ENCODE data around the gene GOLIM4.

Gene GOLIM4

GRCh38 chr3:168054447-168054846 lies 41.3 kb downstream of the GOLIM4 start:
- Mint-ChIP-seq H3K9me3 (peaks cover 40% of the 10 kb centered on the region), H3K4me3 (no peak overlapping the region), H3K27ac (no peak overlapping the region), H3K27me3 (no peaks in the 10 kb centered on the region), H3K36me3 (ENCODE audit: low read depth) (peaks cover 31% of the 10 kb centered on the region), H3K4me1 (ENCODE audit: low read depth) (peaks cover 16% of the 10 kb centered on the region)
- intact Hi-C loops (cut with micrococcal nuclease) = no loop called here

- Mint-ChIP-seq H3K9me3 (peaks cover 40% of the 10 kb centered on the region), H3K27me3 (no peaks in the 10 kb centered on the region), H3K27ac (no peak overlapping the region), H3K36me3 (ENCODE audit: low read depth) (peaks cover 31% of the 10 kb centered on the region), H3K4me3 (no peak overlapping the region), H3K4me1 (ENCODE audit: low read depth) (peaks cover 25% of the 10 kb centered on the region)
- intact Hi-C loops (cut with micrococcal nuclease) = no loop called here
These were observed 42.6 kb downstream of the GOLIM4 start for GRCh38 chr3:168053115-168053514.

DNA sequence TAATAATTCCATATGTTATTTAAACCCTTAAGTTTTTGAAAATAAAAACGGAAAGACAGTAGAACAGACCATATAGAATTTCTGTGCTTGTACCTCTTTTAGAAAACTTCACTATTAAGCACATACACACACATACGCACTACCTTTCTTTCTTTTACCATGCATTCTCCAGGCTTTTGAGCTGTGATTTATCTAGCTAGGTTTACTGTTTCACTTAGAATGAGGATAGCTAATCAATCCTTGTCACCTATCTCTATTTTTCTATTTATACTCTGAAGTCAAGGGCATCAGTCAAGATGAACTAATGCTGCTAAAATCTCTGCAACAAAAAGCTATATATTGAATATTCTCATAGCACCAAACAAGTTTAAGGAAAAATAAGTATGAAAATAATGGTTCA lies 43.2 kb downstream of the GOLIM4 start:
- Mint-ChIP-seq H3K36me3 (ENCODE audit: low read depth) (peaks cover 31% of the 10 kb centered on the region), H3K27ac (no peak overlapping the region), H3K9me3 (peaks cover 35% of the 10 kb centered on the region), H3K4me3 (no peak overlapping the region), H3K4me1 (ENCODE audit: low read depth) (peaks cover 25% of the 10 kb centered on the region), H3K27me3 (no peaks in the 10 kb centered on the region)
- intact Hi-C loops (cut with micrococcal nuclease) = no loop called here

DNA sequence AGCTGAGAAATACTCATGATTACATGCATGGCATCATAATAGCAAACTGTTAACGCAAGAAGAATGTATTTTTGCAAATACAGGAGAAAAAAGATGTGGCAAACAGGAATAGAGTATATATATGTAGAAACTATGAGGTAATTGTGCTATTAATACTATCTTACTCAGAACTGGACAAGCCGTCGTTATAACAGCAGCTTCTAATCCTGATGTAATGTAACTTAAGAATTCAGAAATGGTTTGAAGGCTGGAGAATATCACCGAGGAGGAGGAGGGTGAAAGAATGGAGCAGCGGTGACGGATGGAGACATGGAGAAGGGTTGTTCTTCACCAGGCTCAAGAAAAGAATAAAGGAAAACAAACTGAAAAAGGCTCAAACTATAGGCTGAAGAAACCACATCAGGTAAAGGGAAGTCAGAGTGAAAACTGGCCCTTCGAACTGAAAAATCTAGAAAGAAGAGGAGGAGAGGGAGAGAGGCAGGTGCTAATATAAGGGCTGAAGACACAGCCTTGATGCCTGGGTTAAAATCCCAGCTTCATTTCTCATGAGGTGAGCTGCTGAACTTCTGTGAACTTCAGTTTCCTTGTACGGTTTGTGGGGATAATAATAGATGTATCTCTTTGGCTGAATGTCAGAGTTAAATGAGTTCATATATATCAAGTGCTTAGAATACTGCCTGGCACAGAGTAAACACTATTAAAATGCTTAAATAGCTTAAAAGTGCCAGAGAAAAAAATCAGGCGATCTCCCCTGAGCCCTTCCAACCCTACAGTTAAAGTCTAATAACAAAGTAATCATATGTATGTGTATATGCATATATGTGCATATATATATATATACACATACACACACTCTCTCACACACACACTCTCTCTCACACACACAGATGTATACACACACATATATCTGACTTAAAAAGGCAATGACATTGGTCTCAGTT lies 43.9 kb downstream of the GOLIM4 start:
- Mint-ChIP-seq H3K9me3 (peaks cover 28% of the 10 kb centered on the region), H3K36me3 (ENCODE audit: low read depth) (peaks cover 29% of the 10 kb centered on the region), H3K4me1 (ENCODE audit: low read depth) (peaks cover 25% of the 10 kb centered on the region), H3K27ac (no peak overlapping the region), H3K27me3 (no peaks in the 10 kb centered on the region), H3K4me3 (no peak overlapping the region)
- intact Hi-C loops (cut with micrococcal nuclease) = no loop called here

DNA sequence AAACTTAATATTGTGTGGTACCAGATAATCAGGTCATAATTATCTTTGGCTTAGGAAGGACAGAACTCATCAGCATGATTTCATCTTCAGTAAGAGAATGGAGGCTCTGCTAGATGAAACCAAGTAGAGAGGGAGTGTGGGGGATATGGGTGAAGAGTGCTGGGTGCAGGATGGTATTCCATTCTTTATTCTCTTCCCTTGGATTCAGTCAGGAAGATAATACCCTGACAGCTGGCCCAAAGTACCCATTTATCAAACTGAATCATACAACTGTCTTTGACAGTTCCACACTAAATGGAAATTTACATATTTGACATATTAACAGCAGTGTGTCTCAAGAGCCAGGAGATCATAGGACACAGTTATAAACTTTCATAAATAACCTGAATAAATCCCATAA lies 44.7 kb downstream of the GOLIM4 start:
- intact Hi-C loops (cut with micrococcal nuclease) = no loop called here
- H3K4me3 Mint-ChIP-seq = no peak overlapping the region
- H3K27me3 Mint-ChIP-seq = no peaks in the 10 kb centered on the region
- H3K36me3 Mint-ChIP-seq (ENCODE audit: low read depth) = peaks cover 22% of the 10 kb centered on the region
- no peak overlapping the region for H3K27ac Mint-ChIP-seq
- H3K4me1 Mint-ChIP-seq (ENCODE audit: low read depth) = peaks cover 25% of the 10 kb centered on the region
- peaks cover 23% of the 10 kb centered on the region for H3K9me3 Mint-ChIP-seq

DNA sequence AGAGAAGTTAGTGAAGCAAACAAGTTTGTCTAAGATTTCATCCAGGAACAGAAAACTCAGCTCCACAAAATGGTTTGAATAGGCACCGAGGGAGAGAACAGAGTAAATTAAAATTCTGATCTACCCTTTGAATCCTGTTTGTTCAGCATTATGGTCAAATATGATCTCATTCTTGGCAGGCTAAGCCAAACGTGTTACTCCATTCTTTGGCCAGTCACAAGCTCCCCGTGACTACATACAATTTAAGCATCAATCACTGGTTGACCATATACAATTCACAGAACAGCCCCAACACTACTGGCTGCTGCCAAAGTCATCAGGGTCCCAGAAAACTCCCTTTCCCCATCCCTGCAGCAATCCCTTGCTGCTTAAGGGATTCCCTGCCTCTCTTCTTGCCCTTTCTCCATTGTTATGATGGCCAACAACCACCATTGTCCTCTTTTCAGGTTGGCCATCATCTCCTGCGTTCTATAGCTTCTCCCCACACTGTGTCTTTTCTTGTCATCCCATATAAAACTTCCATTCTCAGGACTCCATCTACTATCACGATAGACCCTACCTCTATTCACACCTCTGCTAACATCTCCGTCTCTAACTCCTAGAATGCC lies 46.3 kb downstream of the GOLIM4 start:
- peaks cover 7% of the 10 kb centered on the region for H3K9me3 Mint-ChIP-seq
- H3K4me1 Mint-ChIP-seq (ENCODE audit: low read depth) = peaks cover 30% of the 10 kb centered on the region
- intact Hi-C loops (cut with micrococcal nuclease) = loop anchor here (10.0 kb wide), 1 partner anchor 795 kb away; no protein-coding TSS in a partner anchor
- no peaks in the 10 kb centered on the region for H3K27me3 Mint-ChIP-seq
- H3K36me3 Mint-ChIP-seq (ENCODE audit: low read depth) = peaks cover 7% of the 10 kb centered on the region
- no peak overlapping the region for H3K27ac Mint-ChIP-seq
- no peak overlapping the region for H3K4me3 Mint-ChIP-seq

- peaks cover 8% of the 10 kb centered on the region for H3K36me3 Mint-ChIP-seq (ENCODE audit: low read depth)
- no peaks in the 10 kb centered on the region for H3K27me3 Mint-ChIP-seq
- peaks cover 23% of the 10 kb centered on the region for H3K4me1 Mint-ChIP-seq (ENCODE audit: low read depth)
- intact Hi-C loops (cut with micrococcal nuclease) = loop anchor here (10.0 kb wide), 1 partner anchor 796 kb away; no protein-coding TSS in a partner anchor
- H3K9me3 Mint-ChIP-seq = no peaks in the 10 kb centered on the region
- H3K27ac Mint-ChIP-seq = no peak overlapping the region
- no peak overlapping the region for H3K4me3 Mint-ChIP-seq
These were observed 47.1 kb downstream of the GOLIM4 start for GRCh38 chr3:168048414-168049330.

DNA sequence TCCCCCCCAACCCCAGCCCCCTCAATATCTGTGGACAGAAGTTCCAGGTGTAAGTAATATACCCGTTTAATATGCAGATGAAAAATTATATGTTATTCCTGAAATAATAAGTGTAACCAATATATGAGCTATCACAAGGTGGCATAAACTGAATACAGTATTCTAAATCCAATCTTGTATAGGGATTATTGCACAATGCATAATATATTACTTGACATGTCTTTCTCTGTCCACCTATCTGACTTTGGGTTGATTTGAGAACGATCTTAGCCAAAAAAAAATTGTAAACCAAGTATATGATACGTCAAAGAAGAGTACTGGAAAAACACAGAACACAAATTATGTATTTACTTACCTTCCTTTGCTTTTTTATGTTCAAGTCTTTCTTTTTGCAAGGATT lies 47.8 kb downstream of the GOLIM4 start:
- H3K27ac Mint-ChIP-seq = no peak overlapping the region
- no peaks in the 10 kb centered on the region for H3K9me3 Mint-ChIP-seq
- no peaks in the 10 kb centered on the region for H3K27me3 Mint-ChIP-seq
- H3K36me3 Mint-ChIP-seq (ENCODE audit: low read depth) = peaks cover 15% of the 10 kb centered on the region
- peaks cover 23% of the 10 kb centered on the region for H3K4me1 Mint-ChIP-seq (ENCODE audit: low read depth)
- H3K4me3 Mint-ChIP-seq = no peak overlapping the region
- intact Hi-C loops (cut with micrococcal nuclease) = loop anchor here (1.0 to 10.0 kb wide), 3 partner anchors 47 to 797 kb away; partner anchors contain the start of gene GOLIM4

GRCh38 chr3:168047190-168047795 lies 48.4 kb downstream of the GOLIM4 start:
- Mint-ChIP-seq H3K27ac (no peak overlapping the region), H3K36me3 (ENCODE audit: low read depth) (peaks cover 21% of the 10 kb centered on the region), H3K4me3 (no peak overlapping the region), H3K4me1 (ENCODE audit: low read depth) (peaks cover 23% of the 10 kb centered on the region), H3K27me3 (no peaks in the 10 kb centered on the region), H3K9me3 (no peaks in the 10 kb centered on the region)
- intact Hi-C loops (cut with micrococcal nuclease) = loop anchor here (1.0 to 10.0 kb wide), 3 partner anchors 48 to 798 kb away; partner anchors contain the start of gene GOLIM4

- Mint-ChIP-seq H3K9me3 (no peaks in the 10 kb centered on the region), H3K36me3 (ENCODE audit: low read depth) (peaks cover 34% of the 10 kb centered on the region), H3K27ac (no peak overlapping the region), H3K4me1 (ENCODE audit: low read depth) (peaks cover 13% of the 10 kb centered on the region), H3K27me3 (no peaks in the 10 kb centered on the region), H3K4me3 (no peak overlapping the region)
- intact Hi-C loops (cut with micrococcal nuclease) = loop anchor here (5.0 to 10.0 kb wide), 2 partner anchors 207 to 801 kb away; no protein-coding TSS in a partner anchor
These were observed 51.7 kb downstream of the GOLIM4 start for GRCh38 chr3:168044049-168044448.

- Mint-ChIP-seq H3K4me3 (no peak overlapping the region), H3K4me1 (ENCODE audit: low read depth) (peaks cover 5% of the 10 kb centered on the region), H3K9me3 (no peaks in the 10 kb centered on the region), H3K27ac (no peak overlapping the region), H3K36me3 (ENCODE audit: low read depth) (peaks cover 52% of the 10 kb centered on the region), H3K27me3 (no peaks in the 10 kb centered on the region)
- intact Hi-C loops (cut with micrococcal nuclease) = loop anchor here (1.0 to 10.0 kb wide), 3 partner anchors 113 to 804 kb away; no protein-coding TSS in a partner anchor
These were observed 55.0 kb downstream of the GOLIM4 start for GRCh38 chr3:168040607-168041208.

GRCh38 chr3:168037020-168037419 lies 58.7 kb downstream of the GOLIM4 start:
- H3K4me3 Mint-ChIP-seq = no peak overlapping the region
- intact Hi-C loops (cut with micrococcal nuclease) = no loop called here
- H3K27ac Mint-ChIP-seq = no peak overlapping the region
- no peaks in the 10 kb centered on the region for H3K4me1 Mint-ChIP-seq (ENCODE audit: low read depth)
- no peaks in the 10 kb centered on the region for H3K27me3 Mint-ChIP-seq
- no peaks in the 10 kb centered on the region for H3K9me3 Mint-ChIP-seq
- peaks cover 58% of the 10 kb centered on the region for H3K36me3 Mint-ChIP-seq (ENCODE audit: low read depth)

DNA sequence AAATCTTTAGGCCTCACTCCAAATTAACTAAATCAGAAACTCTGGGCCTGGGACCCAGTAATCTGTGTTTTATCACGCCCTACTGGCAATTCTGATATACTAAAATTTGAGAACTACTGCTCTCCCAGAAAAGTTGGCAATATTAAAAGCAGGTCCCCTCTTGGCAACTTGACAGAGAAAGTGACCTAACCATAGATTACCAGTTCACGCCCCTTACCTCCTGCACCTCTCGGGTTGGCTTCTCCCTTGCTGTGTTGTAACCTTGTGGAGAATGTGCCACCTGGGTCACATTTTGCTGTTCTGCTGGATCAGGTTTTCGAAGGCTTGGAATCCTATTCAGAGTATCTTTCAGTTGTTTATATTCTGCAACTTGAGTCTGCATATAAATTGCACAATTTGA lies 59.1 kb downstream of the GOLIM4 start:
- Mint-ChIP-seq H3K27ac (no peak overlapping the region), H3K4me1 (ENCODE audit: low read depth) (no peaks in the 10 kb centered on the region), H3K36me3 (ENCODE audit: low read depth) (peaks cover 60% of the 10 kb centered on the region), H3K4me3 (no peak overlapping the region), H3K27me3 (no peaks in the 10 kb centered on the region), H3K9me3 (no peaks in the 10 kb centered on the region)
- intact Hi-C loops (cut with micrococcal nuclease) = no loop called here

Data from dendritic cell treated with granulocyte-macrophage colony-stimulating factor and Interleukin-4, amounts not matched to agents 40 ng/mL and 50 ng/mL, for 4 days (primary cell).